ENCODE results near the gene SYNRG. TPM values are rescaled to one million over a fixed set of nuclear protein-coding genes. Genes with fewer than 3 reads are reported as not detected.

The SYNRG gene
- polyA plus RNA-seq, 1 of the 3 experiments (the other 2 are of a cell fraction): 8.9 TPM

GRCh38 chr17:37558299-37558698, 50.9 kb downstream of the SYNRG start:
- H3K4me2 ChIP-seq: no peak overlapping the region
- WGBS (ENCODE audit: low lambda C conversion rate): 99% methylated on average over 2 of the region's 2 CpGs
- no peak overlapping the region for H2AFZ ChIP-seq (ENCODE audit: low read depth)
- no peaks in the 10 kb centered on the region for H3K27me3 ChIP-seq (ENCODE audit: insufficient read depth)
- H3K27ac ChIP-seq (ENCODE audit: low read depth in 2 of 2, low read length in 1 of 2): no peak overlapping the region
- H3K9me2 ChIP-seq: no peaks in the 10 kb centered on the region
- no peak overlapping the region for H3K9ac ChIP-seq
- CTCF ChIA-PET: interaction anchor here (1.0 to 7.0 kb wide), 3 partner anchors 12 to 150 kb away, joined by 3 to 29 read pairs (median 18); no protein-coding TSS in a partner anchor
- H3F3A ChIP-seq (replicated peaks; ENCODE audit: insufficient read depth): no peaks in the 10 kb centered on the region
- POLR2A ChIA-PET: no interaction called here
- DNase-seq: no peak
- H3K9me3 ChIP-seq: no peaks in the 10 kb centered on the region
- H3K4me3 ChIP-seq (ENCODE audit: low read depth in 2 of 2, low read length in 1 of 2): no peak overlapping the region
- H4K20me1 ChIP-seq (ENCODE audit: insufficient read depth): no peaks in the 10 kb centered on the region; the same call in 1 of the 2 replicates
- peaks cover 45 to 63% of the 10 kb centered on the region in 2 experiments for H3K36me3 ChIP-seq (replicated peaks in 1 of 2; ENCODE audit: control insufficient read depth in 1 of 2, insufficient read depth in 2 of 2, low read length in 1 of 2)
- H3K79me2 ChIP-seq (ENCODE audit: insufficient read depth): no peaks in the 10 kb centered on the region
- TF ChIP-seq RAD21 (IDR thresholded peaks at IDR 0.05; ENCODE audit: low read length) (no peak), FOXJ3 (CRISPR knock-in tag; IDR thresholded peaks at IDR 0.05) (no peak), CHD2 (IDR thresholded peaks at IDR 0.05; ENCODE audit: low read length, partially characterized antibody) (no peak), USF2 (IDR thresholded peaks at IDR 0.05; ENCODE audit: borderline replicate concordance, low read depth, low read length) (no peak), RFX5 (IDR thresholded peaks at IDR 0.05; ENCODE audit: low read length) (no peak), IRF3 (IDR thresholded peaks at IDR 0.05; ENCODE audit: low read depth, low read length) (no peak), NRF1 (IDR thresholded peaks at IDR 0.05; ENCODE audit: low read depth, low read length) (no peak)
- TF ChIP-seq, protein P1, sequence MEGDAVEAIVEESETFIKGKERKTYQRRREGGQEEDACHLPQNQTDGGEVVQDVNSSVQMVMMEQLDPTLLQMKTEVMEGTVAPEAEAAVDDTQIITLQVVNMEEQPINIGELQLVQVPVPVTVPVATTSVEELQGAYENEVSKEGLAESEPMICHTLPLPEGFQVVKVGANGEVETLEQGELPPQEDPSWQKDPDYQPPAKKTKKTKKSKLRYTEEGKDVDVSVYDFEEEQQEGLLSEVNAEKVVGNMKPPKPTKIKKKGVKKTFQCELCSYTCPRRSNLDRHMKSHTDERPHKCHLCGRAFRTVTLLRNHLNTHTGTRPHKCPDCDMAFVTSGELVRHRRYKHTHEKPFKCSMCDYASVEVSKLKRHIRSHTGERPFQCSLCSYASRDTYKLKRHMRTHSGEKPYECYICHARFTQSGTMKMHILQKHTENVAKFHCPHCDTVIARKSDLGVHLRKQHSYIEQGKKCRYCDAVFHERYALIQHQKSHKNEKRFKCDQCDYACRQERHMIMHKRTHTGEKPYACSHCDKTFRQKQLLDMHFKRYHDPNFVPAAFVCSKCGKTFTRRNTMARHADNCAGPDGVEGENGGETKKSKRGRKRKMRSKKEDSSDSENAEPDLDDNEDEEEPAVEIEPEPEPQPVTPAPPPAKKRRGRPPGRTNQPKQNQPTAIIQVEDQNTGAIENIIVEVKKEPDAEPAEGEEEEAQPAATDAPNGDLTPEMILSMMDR (IDR thresholded peaks at IDR 0.05): no peak
- TF ChIP-seq, protein P2, sequence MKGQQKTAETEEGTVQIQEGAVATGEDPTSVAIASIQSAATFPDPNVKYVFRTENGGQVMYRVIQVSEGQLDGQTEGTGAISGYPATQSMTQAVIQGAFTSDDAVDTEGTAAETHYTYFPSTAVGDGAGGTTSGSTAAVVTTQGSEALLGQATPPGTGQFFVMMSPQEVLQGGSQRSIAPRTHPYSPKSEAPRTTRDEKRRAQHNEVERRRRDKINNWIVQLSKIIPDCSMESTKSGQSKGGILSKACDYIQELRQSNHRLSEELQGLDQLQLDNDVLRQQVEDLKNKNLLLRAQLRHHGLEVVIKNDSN (IDR thresholded peaks at IDR 0.05; ENCODE audit: borderline replicate concordance, low read depth): no peak
- H3K4me1 ChIP-seq (ENCODE audit: control insufficient read depth in 1 of 2, insufficient read depth in 2 of 2, low read depth in 1 of 2, low read length in 1 of 2): no peaks in the 10 kb centered on the region; a peak in 1 of 4 replicates

GRCh38 chr17:37557482-37557881, 51.7 kb downstream of the SYNRG start:
- H3K27ac ChIP-seq (ENCODE audit: low read depth in 2 of 2, low read length in 1 of 2): no peak overlapping the region
- CTCF ChIA-PET: interaction anchor here (1.0 to 7.0 kb wide), 3 partner anchors 13 to 149 kb away, joined by 3 to 29 read pairs (median 18); no protein-coding TSS in a partner anchor
- DNase-seq: no peak
- H3F3A ChIP-seq (replicated peaks; ENCODE audit: insufficient read depth): no peaks in the 10 kb centered on the region
- no peak overlapping the region for H3K9ac ChIP-seq
- no peak overlapping the region for H2AFZ ChIP-seq (ENCODE audit: low read depth)
- H3K9me3 ChIP-seq: no peaks in the 10 kb centered on the region
- no peaks in the 10 kb centered on the region; the same call in 1 of the 2 replicates for H4K20me1 ChIP-seq (ENCODE audit: insufficient read depth)
- H3K27me3 ChIP-seq (ENCODE audit: insufficient read depth): no peaks in the 10 kb centered on the region
- no peaks in the 10 kb centered on the region for H3K9me2 ChIP-seq
- no peak overlapping the region for H3K4me3 ChIP-seq (ENCODE audit: low read depth in 2 of 2, low read length in 1 of 2)
- POLR2A ChIA-PET: no interaction called here
- H3K36me3 ChIP-seq (replicated peaks in 1 of 2; ENCODE audit: control insufficient read depth in 1 of 2, insufficient read depth in 2 of 2, low read length in 1 of 2): peaks cover 53 to 62% of the 10 kb centered on the region in 2 experiments
- no peaks in the 10 kb centered on the region; a peak in 1 of 4 replicates for H3K4me1 ChIP-seq (ENCODE audit: control insufficient read depth in 1 of 2, insufficient read depth in 2 of 2, low read depth in 1 of 2, low read length in 1 of 2)
- H3K4me2 ChIP-seq: no peak overlapping the region
- H3K79me2 ChIP-seq (ENCODE audit: insufficient read depth): no peaks in the 10 kb centered on the region
- WGBS (ENCODE audit: low lambda C conversion rate): 93% methylated on average over 2 of the region's 2 CpGs
- TF ChIP-seq FOXM1 (IDR thresholded peaks at IDR 0.05; ENCODE audit: low read depth) (no peak), YY1 (IDR thresholded peaks at IDR 0.05; ENCODE audit: low read depth) (no peak), RFX5 (IDR thresholded peaks at IDR 0.05; ENCODE audit: low read length) (no peak), RXRA (IDR thresholded peaks at IDR 0.05; ENCODE audit: borderline replicate concordance, low read depth) (no peak), CHD2 (IDR thresholded peaks at IDR 0.05; ENCODE audit: low read length, partially characterized antibody) (no peak), GABPA (IDR thresholded peaks at IDR 0.05; ENCODE audit: low read depth) (no peak), GATA2 (CRISPR knock-in tag; IDR thresholded peaks at IDR 0.05) (no peak), RAD21 (IDR thresholded peaks at IDR 0.05; ENCODE audit: low read length) (no peak), TAF1 (IDR thresholded peaks at IDR 0.05; ENCODE audit: borderline replicate concordance, low read depth, low read length) (no peak)
- TF ChIP-seq, protein P2 (IDR thresholded peaks at IDR 0.05; ENCODE audit: borderline replicate concordance, low read depth): no peak
- TF ChIP-seq, protein P3, sequence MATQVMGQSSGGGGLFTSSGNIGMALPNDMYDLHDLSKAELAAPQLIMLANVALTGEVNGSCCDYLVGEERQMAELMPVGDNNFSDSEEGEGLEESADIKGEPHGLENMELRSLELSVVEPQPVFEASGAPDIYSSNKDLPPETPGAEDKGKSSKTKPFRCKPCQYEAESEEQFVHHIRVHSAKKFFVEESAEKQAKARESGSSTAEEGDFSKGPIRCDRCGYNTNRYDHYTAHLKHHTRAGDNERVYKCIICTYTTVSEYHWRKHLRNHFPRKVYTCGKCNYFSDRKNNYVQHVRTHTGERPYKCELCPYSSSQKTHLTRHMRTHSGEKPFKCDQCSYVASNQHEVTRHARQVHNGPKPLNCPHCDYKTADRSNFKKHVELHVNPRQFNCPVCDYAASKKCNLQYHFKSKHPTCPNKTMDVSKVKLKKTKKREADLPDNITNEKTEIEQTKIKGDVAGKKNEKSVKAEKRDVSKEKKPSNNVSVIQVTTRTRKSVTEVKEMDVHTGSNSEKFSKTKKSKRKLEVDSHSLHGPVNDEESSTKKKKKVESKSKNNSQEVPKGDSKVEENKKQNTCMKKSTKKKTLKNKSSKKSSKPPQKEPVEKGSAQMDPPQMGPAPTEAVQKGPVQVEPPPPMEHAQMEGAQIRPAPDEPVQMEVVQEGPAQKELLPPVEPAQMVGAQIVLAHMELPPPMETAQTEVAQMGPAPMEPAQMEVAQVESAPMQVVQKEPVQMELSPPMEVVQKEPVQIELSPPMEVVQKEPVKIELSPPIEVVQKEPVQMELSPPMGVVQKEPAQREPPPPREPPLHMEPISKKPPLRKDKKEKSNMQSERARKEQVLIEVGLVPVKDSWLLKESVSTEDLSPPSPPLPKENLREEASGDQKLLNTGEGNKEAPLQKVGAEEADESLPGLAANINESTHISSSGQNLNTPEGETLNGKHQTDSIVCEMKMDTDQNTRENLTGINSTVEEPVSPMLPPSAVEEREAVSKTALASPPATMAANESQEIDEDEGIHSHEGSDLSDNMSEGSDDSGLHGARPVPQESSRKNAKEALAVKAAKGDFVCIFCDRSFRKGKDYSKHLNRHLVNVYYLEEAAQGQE (IDR thresholded peaks at IDR 0.05; ENCODE audit: low read depth, low read length): no peak

Data from SK-N-SH (cell line).